Suprapubic skin (tissue), 4 donors: ENCODE results near the gene RPS16. TPM values are rescaled to one million over a fixed set of nuclear protein-coding genes. Genes with fewer than 3 reads are reported as not detected.
"Not testable (repeated sequence)": the region's sequence is repeated elsewhere in the genome, so short reads cannot be mapped to it uniquely, and the experiment has no call there.

Experiments used
- DNase-seq, 2 donors: peaks; one replicate each; pipeline ENCODE4 v3.0.0-alpha.2; 2019; ENCODE audit warnings: low spot score in 2 of 2
- H3K27ac ChIP-seq: fragments of 200-600 bp; sonication (generic); one replicate; pipeline ENCODE4 v1.5.1; 2019
- H3K27me3 ChIP-seq: fragments of 200-600 bp; sonication (generic); one replicate; pipeline ENCODE4 v1.5.1; 2019
- H3K36me3 ChIP-seq: fragments of 200-600 bp; sonication (generic); one replicate; pipeline ENCODE4 v1.5.1; 2019
- H3K4me1 ChIP-seq: fragments of 200-600 bp; sonication (generic); one replicate; pipeline ENCODE4 v1.5.1; 2019
- H3K4me3 ChIP-seq: fragments of 200-600 bp; sonication (generic); one replicate; pipeline ENCODE4 v1.5.1; 2019; ENCODE audit warnings: mild to moderate bottlenecking
- H3K9me3 ChIP-seq: fragments of 200-600 bp; sonication (generic); one replicate; pipeline ENCODE4 v1.5.1; 2019
- CTCF ChIP-seq, 2 donors: fragments of 200-600 bp in 1 of 2; fragments of 450-650 bp in 1 of 2; sonication (generic) in 1 of 2; IDR thresholded peaks; one replicate each; pipeline ENCODE4 v1.5.1; 2016 to 2019; ENCODE audit warnings: antibody characterized with exemption in 2 of 2, mild to moderate bottlenecking in 1 of 2, moderate library complexity in 1 of 2
- EP300 ChIP-seq: sonication (generic); formaldehyde crosslinking; IDR thresholded peaks from one replicate; pipeline ENCODE4 v1.6.1; 2017; ENCODE audit warnings: antibody characterized with exemption
- POLR2A ChIP-seq, 2 donors: fragments of 450-650 bp; IDR thresholded peaks; one replicate each; pipeline ENCODE4 v1.6.1; 2017; ENCODE audit warnings: antibody characterized with exemption in 2 of 2, mild to moderate bottlenecking in 2 of 2, moderate library complexity in 2 of 2
- POLR2AphosphoS5 ChIP-seq, 3 donors: sonication (generic); formaldehyde crosslinking; IDR thresholded peaks; one replicate each; pipeline ENCODE4 v1.6.1; 2017; ENCODE audit warnings: antibody characterized with exemption in 3 of 3
- WGBS: methylation state at CpG from one replicate; pipeline ENCODE4 v1.1.5; 2018; 5-methylcytosine and 5-hydroxymethylcytosine counted together
- total RNA-seq, 4 donors: library from RNA; depleted of rRNA; stranded (reverse); fragments of >200 nt; gene quantifications; one replicate each; pipeline ENCODE4 v1.1.0, GENCODE V29; 2016

The RPS16 gene
- total RNA-seq, 4 donors from 2014 or later: 1,096 to 2,035 (median 1,787) TPM

DNA sequence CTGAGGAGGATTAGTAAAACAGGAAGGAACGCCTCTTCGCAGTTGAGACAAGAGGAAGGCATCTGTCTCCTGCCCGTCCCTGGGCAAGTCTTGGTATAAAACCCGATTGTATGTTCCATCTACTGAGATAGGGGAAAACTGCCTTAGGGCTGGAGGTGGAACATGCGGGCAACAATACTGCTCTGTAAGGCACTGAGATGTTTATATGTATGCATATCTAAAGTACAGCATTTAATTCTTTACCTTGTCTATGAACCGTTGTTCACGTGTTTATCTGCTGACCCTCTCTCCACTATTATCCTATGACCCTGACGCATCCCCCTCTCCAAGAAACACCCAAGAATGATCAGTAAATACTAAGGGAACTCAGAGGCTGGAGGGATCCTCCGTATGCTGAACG lies 44.2 kb upstream of the RPS16 start:
- H3K36me3 ChIP-seq: peaks cover 27% of the 10 kb centered on the region
- no peak for DNase-seq

DNA sequence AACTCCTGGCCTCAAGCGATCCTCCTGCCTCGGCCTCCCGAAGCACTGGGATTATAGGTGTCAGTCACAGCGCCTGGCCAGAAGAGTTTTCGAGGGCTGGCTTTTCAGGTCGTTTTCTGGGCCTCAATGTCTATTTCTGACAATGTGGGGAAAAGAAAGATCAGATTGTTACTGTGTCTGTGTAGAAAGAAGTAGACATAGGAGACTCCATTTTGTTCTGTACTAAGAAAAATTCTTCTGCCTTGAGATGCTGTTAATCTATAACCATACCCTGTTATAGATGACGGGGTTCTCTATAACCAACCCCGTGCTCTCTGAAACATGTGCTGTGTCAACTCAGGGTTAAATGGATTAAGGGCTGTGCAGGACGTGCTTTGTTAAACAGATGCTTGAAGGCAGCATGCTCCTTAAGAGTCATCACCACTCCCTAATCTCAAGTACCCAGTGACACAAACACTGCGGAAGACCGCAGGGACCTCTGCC lies 43.6 kb upstream of the RPS16 start:
- not testable (repeated sequence) for H3K4me3 ChIP-seq, H3K27me3 ChIP-seq, H3K9me3 ChIP-seq, H3K27ac ChIP-seq, DNase-seq
- H3K4me1 ChIP-seq: peaks cover 24% of the 10 kb centered on the region
- 77% methylated on average over 11 of the region's 11 CpGs for WGBS
- peaks cover 28% of the 10 kb centered on the region for H3K36me3 ChIP-seq

More for the DNA sequence above, 44.2 kb upstream of the RPS16 start:
- 47% methylated on average over 10 of the region's 10 CpGs for WGBS
- TF ChIP-seq CTCF (IDR thresholded peaks at IDR 0.05) (no peak), EP300 (no peak), POLR2A (IDR thresholded peaks at IDR 0.05) (no peak), POLR2AphosphoS5 (IDR thresholded peaks at IDR 0.05) (no peak)
- Histone ChIP-seq H3K4me1 (peaks cover 24% of the 10 kb centered on the region), H3K27me3 (no peaks in the 10 kb centered on the region), H3K4me3 (peak overlapping the region; percentile 96), H3K27ac (peak overlapping the region; percentile 87), H3K9me3 (no peaks in the 10 kb centered on the region)

GRCh38 chr19:39475748-39476147 lies 40.0 kb upstream of the RPS16 start:
- DNase-seq: no peak
- Histone ChIP-seq H3K4me3 (no peak overlapping the region), H3K27ac (no peak overlapping the region), H3K36me3 (peaks cover 55% of the 10 kb centered on the region), H3K4me1 (peaks cover 9% of the 10 kb centered on the region), H3K27me3 (no peaks in the 10 kb centered on the region), H3K9me3 (no peaks in the 10 kb centered on the region)
- no peak for TF ChIP-seq CTCF (IDR thresholded peaks at IDR 0.05)
- no peak for TF ChIP-seq EP300
- TF ChIP-seq POLR2AphosphoS5 (IDR thresholded peaks at IDR 0.05): no peak
- no peak for TF ChIP-seq POLR2A (IDR thresholded peaks at IDR 0.05)
- WGBS: 95% methylated on average over 2 of the region's 2 CpGs

DNA sequence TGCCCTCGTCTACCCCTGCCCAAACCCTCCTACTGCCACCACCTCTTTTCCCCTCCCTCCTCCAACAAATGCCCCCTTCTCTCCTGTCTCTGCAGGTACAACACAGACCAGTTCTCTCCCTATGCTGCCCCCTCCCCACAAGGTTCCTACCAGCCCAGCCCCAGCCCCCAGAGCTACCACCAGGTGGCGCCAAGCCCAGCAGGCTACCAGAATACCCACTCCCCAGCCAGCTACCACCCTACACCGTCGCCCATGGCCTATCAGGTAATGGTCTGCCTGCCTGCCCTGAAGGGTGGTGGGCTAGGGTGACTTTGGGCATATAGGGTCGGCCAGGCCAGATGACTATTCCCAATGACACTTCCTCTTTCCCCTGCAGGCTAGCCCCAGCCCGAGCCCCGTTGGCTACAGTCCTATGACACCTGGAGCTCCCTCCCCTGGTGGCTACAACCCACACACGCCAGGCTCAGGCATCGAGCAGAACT lies 38.4 kb upstream of the RPS16 start:
- Histone ChIP-seq H3K4me3 (no peak overlapping the region), H3K27ac (no peak overlapping the region), H3K9me3 (no peaks in the 10 kb centered on the region), H3K4me1 (no peaks in the 10 kb centered on the region), H3K27me3 (no peaks in the 10 kb centered on the region), H3K36me3 (peaks cover 71% of the 10 kb centered on the region)
- WGBS: 43% methylated on average over 6 of the region's 9 CpGs
- DNase-seq: no peak
- TF ChIP-seq CTCF (IDR thresholded peaks at IDR 0.05) (peak; percentile 28 to 86), POLR2A (IDR thresholded peaks at IDR 0.05) (no peak)

DNA sequence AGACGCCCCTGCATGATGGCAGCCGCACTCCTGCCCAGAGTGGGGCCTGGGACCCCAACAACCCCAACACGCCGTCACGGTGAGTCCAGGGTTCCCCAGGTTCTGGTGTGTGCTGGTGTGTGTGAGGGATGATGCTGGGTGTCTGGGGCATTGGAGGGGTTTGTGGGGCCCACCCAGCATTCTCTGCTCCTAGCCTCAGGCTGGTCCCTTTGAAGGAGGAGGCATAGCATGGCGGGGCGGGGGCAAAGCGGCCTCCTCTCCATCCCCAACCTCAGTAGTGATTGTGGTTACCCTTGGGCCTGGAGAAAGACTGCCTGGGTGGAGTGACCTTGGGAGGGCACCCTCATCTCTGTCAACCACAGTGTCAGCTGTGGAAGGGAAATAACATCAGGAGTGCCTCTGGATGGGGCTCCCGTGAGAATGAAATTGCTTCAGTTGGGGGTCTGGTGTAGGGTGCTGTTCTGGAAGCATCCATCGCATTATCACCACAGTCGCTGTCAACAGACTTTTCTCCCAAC lies 37.8 kb upstream of the RPS16 start:
- no peak overlapping the region for H3K4me3 ChIP-seq
- no peak for DNase-seq
- 89% methylated on average over 4 of the region's 11 CpGs for WGBS

More for the DNA sequence above, 37.8 kb upstream of the RPS16 start:
- H3K27me3 ChIP-seq: no peaks in the 10 kb centered on the region
- peaks cover 78% of the 10 kb centered on the region for H3K36me3 ChIP-seq
- no peak overlapping the region for H3K27ac ChIP-seq
- no peaks in the 10 kb centered on the region for H3K4me1 ChIP-seq
- no peak for TF ChIP-seq EP300
- no peak for TF ChIP-seq POLR2A (IDR thresholded peaks at IDR 0.05)
- no peak for TF ChIP-seq CTCF (IDR thresholded peaks at IDR 0.05)
- no peak for TF ChIP-seq POLR2AphosphoS5 (IDR thresholded peaks at IDR 0.05)
- no peaks in the 10 kb centered on the region for H3K9me3 ChIP-seq
